HUES6 (cell line): ENCODE results near the gene OOSP4B.
"Not testable (repeated sequence)": the region's sequence is repeated elsewhere in the genome, so short reads cannot be mapped to it uniquely, and the experiment has no call there.

Source experiments
- H3K27ac ChIP-seq: 2 replicates; pipeline ENCODE4 v1.7.0; 2013; ENCODE audit warnings: low read depth, mild to moderate bottlenecking, low read length, inconsistent platforms
- H3K27me3 ChIP-seq: 2 replicates; pipeline ENCODE4 v1.6.1; 2013; ENCODE audit warnings: low read length; ENCODE audit not compliant: control insufficient read depth, insufficient read depth
- H3K36me3 ChIP-seq: 2 replicates; pipeline ENCODE4 v1.6.1; 2013; ENCODE audit warnings: low read length; ENCODE audit not compliant: control insufficient read depth, insufficient read depth
- H3K4me1 ChIP-seq: 2 replicates; pipeline ENCODE4 v1.6.1; 2013; ENCODE audit warnings: low read length; ENCODE audit not compliant: control insufficient read depth, insufficient read depth
- H3K4me3 ChIP-seq: 2 replicates; pipeline ENCODE4 v1.5.1; 2013; ENCODE audit warnings: low read depth, low read length
- H3K9ac ChIP-seq: one replicate; pipeline ENCODE4 v1.6.1; 2013; ENCODE audit warnings: mild to moderate bottlenecking, low read length
- H3K9me3 ChIP-seq: 2 replicates; pipeline ENCODE4 v1.6.1; 2013; ENCODE audit warnings: low read depth, low read length; ENCODE audit not compliant: control insufficient read depth, insufficient read depth

Gene OOSP4B

DNA sequence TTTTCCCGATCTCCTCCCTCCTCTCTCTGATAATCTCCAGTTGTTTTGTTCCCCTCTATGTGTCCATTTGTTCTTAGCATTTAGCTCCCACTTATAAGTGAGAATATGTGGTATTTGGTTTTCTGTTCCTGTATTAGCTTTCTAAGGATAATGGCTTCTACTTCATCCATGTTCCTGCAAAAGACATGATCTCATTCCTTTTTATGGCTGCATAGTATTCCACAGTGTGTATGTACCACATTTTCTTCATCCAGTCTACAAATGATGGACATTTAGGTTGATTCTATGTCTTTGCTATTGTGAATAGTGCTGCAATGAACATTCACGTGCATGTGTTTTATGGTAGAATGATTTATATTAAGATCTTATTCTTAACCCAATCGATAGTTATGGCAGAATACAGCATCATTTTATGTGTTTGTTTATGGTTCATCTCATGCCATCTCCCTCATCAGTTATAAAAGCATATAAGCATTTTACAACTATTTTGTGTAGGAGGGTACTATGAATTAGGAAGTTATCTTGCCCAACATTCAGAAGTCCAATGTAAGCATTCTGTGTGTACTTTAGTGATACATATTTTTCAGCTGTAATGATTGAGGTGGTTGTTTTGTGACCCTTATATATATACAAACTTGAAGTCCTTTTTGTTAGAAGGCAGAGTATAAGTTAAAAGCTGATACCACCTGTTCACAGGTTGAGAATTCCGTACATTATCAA, 42.7 kb downstream of the OOSP4B start:
- no peaks in the 10 kb centered on the region for H3K9me3 ChIP-seq
- no peaks in the 10 kb centered on the region for H3K4me1 ChIP-seq
- no peak overlapping the region for H3K4me3 ChIP-seq
- no peaks in the 10 kb centered on the region for H3K27me3 ChIP-seq
- H3K9ac ChIP-seq: no peak overlapping the region
- H3K27ac ChIP-seq: no peak overlapping the region
- H3K36me3 ChIP-seq: no peaks in the 10 kb centered on the region

DNA sequence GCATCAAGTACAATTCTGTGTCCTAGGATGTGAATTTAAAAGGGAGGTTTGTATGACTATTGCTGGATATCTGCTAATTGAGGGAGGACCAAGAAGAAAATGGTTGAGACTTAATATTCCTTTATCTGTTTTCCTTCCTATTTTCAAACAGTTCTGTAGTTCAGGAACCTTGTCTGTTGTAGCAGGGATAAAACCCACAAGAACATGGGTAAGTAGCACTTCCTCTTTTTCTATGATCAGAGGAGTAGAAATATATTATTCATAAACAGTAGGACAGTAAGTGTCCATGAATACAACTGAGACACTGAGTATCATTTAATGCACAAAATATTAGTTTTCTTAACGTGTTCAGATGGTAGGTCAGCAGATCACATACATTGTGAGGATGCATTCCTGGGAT, 47.1 kb downstream of the OOSP4B start:
- H3K4me3 ChIP-seq: no peak overlapping the region
- no peak overlapping the region for H3K9ac ChIP-seq
- no peaks in the 10 kb centered on the region for H3K4me1 ChIP-seq
- H3K36me3 ChIP-seq: no peaks in the 10 kb centered on the region
- no peak overlapping the region for H3K27ac ChIP-seq
- H3K9me3 ChIP-seq: no peaks in the 10 kb centered on the region
- H3K27me3 ChIP-seq: no peaks in the 10 kb centered on the region

DNA sequence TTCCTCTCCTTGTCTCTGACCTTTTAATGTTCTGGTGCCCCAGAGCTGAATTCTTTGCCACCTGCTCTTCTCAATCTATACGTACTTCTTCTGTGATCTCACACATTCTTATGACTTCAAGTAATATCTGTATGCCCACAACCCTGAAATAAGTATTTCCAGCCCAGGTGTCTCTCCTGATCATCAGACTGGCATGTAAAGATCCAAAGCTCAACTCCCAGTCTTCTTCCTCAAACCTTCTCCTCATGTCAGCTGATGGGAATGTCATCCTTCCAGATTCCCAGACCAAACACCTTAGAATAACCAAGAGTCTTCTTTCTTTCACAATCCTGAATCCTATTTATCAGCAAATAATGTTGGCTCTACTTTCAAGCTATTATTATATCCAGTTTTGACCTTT, 48.8 kb downstream of the OOSP4B start:
- no peak overlapping the region for H3K27ac ChIP-seq
- no peaks in the 10 kb centered on the region for H3K36me3 ChIP-seq
- no peak overlapping the region for H3K4me3 ChIP-seq
- no peaks in the 10 kb centered on the region for H3K9me3 ChIP-seq
- H3K4me1 ChIP-seq: no peaks in the 10 kb centered on the region
- no peak overlapping the region for H3K9ac ChIP-seq
- H3K27me3 ChIP-seq: no peaks in the 10 kb centered on the region

DNA sequence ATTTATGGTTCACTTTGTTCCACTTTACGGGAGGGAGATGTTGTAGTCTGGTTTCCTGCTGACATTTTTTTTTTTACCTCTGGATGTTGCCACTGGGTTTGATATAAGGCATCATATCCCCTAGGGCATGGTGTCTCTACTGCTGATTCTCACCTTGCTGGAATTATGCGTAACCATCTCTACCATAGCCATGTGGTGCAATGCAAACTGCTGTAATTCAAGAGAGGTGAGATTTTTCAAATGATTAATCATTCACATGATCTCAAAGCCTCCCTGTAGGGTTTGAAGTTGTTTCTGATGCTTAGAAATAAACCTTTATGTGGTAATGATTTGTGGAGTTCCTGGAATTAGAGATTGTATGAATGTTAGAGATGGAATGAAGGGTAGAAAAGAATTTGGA, 52.5 kb downstream of the OOSP4B start:
- Histone ChIP-seq H3K4me1 (no peaks in the 10 kb centered on the region), H3K27me3 (no peaks in the 10 kb centered on the region), H3K36me3 (no peaks in the 10 kb centered on the region), H3K4me3 (no peak overlapping the region), H3K27ac (no peak overlapping the region), H3K9ac (no peak overlapping the region), H3K9me3 (peaks cover 4% of the 10 kb centered on the region; the same call in 1 of the 2 replicates)

DNA sequence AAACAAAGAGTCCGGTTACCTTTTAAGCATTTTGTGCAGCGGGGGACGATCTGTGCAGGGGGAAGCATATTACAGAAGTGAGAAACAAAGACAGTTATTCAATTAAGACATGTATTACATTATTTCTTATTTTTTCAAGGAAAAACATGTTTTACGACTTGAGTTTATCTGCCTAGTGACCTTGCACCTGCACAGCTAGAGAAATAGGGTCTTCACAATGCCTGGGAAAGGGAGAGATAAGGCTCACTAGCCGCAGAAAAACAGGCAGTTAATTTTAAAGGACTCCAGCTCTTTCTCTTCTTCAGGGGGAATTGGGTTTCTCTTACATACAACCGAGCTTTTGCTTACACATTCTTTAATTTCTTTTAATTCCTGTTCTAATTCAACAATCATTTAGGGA, 54.7 kb downstream of the OOSP4B start:
- not testable (repeated sequence) for H3K36me3 ChIP-seq, H3K27me3 ChIP-seq, H3K4me3 ChIP-seq, H3K9ac ChIP-seq, H3K9me3 ChIP-seq, H3K4me1 ChIP-seq, H3K27ac ChIP-seq

DNA sequence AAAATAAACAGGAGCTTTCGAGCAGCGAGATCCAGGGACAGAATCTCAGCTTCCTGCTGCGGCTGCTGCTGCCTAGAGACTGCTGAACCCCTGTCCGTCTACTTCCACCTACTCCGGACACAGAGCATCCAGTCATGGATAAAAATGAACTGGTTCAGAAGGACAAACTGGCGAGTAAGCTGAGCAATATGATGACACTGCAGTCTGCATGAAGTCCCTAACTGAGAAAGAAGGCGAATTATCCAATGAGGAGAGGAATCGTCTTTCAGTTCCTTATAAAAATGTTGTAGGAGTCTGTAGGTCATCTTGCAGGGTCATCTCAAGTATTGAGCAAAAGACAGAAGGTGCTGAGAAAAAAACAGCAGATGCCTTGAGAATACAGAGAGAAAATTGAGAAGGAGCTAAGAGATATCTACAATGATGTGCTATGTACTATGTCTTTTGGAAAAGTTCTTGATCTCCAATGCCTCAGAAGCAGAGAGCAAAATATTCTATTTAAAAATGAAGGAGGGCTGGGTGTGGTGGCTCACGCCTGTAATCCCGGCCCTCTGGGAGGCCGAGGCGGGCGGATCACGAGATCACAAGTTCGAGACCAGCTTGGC, 60.3 kb downstream of the OOSP4B start:
- H3K36me3 ChIP-seq: no peaks in the 10 kb centered on the region
- H3K27ac ChIP-seq: no peak overlapping the region
- H3K9me3 ChIP-seq: peaks cover 9% of the 10 kb centered on the region
- H3K9ac ChIP-seq: no peak overlapping the region
- H3K27me3 ChIP-seq: no peaks in the 10 kb centered on the region
- no peak overlapping the region for H3K4me3 ChIP-seq
- H3K4me1 ChIP-seq: no peaks in the 10 kb centered on the region

DNA sequence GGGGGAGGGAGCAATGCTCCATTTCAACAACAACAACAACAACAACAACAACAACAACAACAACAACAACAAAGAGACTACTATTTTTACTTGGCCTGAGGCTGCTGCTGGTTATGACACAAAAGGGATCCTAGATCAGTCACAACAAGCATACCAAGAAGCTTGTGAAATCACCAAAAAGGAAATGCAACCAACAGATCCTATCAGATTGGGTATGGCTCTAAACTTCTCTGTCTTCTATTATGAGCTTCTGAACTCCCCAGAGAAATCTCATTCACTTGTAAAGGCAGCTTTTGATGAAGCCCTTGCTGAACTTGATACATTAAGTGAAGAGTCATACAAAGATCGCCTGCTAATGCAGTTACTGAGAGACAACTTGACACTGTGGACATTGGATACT, 61.0 kb downstream of the OOSP4B start:
- H3K9me3 ChIP-seq: peaks cover 9% of the 10 kb centered on the region
- no peaks in the 10 kb centered on the region for H3K4me1 ChIP-seq
- H3K36me3 ChIP-seq: no peaks in the 10 kb centered on the region
- H3K27ac ChIP-seq: no peak overlapping the region
- H3K9ac ChIP-seq: no peak overlapping the region
- no peak overlapping the region for H3K4me3 ChIP-seq
- no peaks in the 10 kb centered on the region for H3K27me3 ChIP-seq

DNA sequence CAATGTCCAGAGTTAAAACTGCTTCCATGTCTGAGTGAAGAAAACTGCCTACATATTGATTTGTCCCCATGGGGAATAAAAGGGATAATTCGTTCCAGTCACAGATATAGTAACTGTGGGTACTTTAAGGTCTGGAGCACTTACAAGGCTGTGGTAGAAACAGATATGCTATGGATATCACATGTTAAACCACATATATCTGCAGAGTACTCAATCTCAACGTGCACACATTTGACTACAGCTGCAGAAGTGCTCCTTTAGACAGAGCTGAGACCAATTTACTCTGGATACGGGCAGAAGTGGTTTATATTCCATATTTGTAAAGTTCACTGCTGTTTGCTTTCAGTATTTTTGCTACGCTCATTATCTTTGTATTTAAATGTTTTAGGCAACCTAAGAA, 61.8 kb downstream of the OOSP4B start:
- H3K9ac ChIP-seq: no peak overlapping the region
- no peak overlapping the region for H3K4me3 ChIP-seq
- H3K9me3 ChIP-seq: peaks cover 7% of the 10 kb centered on the region
- no peaks in the 10 kb centered on the region for H3K27me3 ChIP-seq
- no peaks in the 10 kb centered on the region for H3K4me1 ChIP-seq
- H3K36me3 ChIP-seq: no peaks in the 10 kb centered on the region
- no peak overlapping the region for H3K27ac ChIP-seq

DNA sequence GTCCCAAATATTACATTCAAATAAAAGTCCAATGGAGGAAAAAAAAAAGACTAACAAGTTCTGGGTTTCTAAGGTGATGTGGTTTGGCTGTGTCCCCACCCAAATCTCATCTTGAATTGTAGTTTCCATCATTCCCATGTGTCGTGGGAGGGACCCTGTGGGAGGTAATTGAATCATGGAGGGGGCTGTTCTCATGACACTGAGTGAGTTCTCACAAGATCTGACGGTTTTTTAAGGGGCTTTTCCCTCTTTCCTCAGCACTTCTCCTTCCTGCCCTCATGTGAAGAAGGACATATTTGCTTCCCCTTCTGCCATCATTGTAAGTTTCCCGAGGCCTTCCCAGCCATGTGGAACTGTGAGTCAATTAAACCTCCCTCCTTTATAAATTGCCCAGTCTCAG, 63.6 kb downstream of the OOSP4B start:
- no peak overlapping the region for H3K27ac ChIP-seq
- H3K4me1 ChIP-seq: no peaks in the 10 kb centered on the region
- no peak overlapping the region for H3K4me3 ChIP-seq
- peaks cover 5% of the 10 kb centered on the region; the same call in 1 of the 2 replicates for H3K9me3 ChIP-seq
- no peak overlapping the region for H3K9ac ChIP-seq
- H3K36me3 ChIP-seq: no peaks in the 10 kb centered on the region
- no peaks in the 10 kb centered on the region for H3K27me3 ChIP-seq
